Osteoblast (primary cell): Measurements from ENCODE around the gene MSANTD1. TPM values are rescaled to one million over a fixed set of nuclear protein-coding genes. Genes with fewer than 3 reads are reported as not detected.

ENCODE experiments used
- DNase-seq: peaks from one replicate; pipeline ENCODE4 v3.0.0; 2011; ENCODE audit warnings: low spot score, mixed read lengths; ENCODE audit not compliant: insufficient read length; ENCODE audit errors: missing footprints
- H2AFZ ChIP-seq: 2 replicates; pipeline ENCODE4 v1.6.0; 2011; ENCODE audit warnings: mild to moderate bottlenecking, low read length
- H3K27ac ChIP-seq: 2 replicates; pipeline ENCODE4 v1.5.1; 2011; ENCODE audit warnings: mild to moderate bottlenecking, low read depth, low read length, moderate library complexity
- H3K27me3 ChIP-seq: 2 replicates; pipeline ENCODE4 v1.6.0; 2012; ENCODE audit warnings: mild to moderate bottlenecking, control low read depth, inconsistent platforms, low read length, moderate library complexity; ENCODE audit not compliant: insufficient read depth
- H3K36me3 ChIP-seq: 2 replicates; pipeline ENCODE4 v1.5.1; 2011; ENCODE audit warnings: mild to moderate bottlenecking, low read length, control low read depth, moderate library complexity; ENCODE audit not compliant: insufficient read depth
- H3K4me1 ChIP-seq: 2 replicates; pipeline ENCODE4 v1.5.1; 2011; ENCODE audit warnings: mild to moderate bottlenecking, low read length, control low read depth, moderate library complexity; ENCODE audit not compliant: insufficient read depth
- H3K4me2 ChIP-seq: 2 replicates; pipeline ENCODE4 v1.6.0; 2011; ENCODE audit warnings: mild to moderate bottlenecking, low read length; ENCODE audit not compliant: insufficient read depth
- H3K4me3 ChIP-seq: fragments of 200-600 bp; sonication (generic); 3 replicates; pipeline ENCODE4 v1.5.1; 2012; ENCODE audit warnings: mild to moderate bottlenecking, low read length, inconsistent platforms; ENCODE audit not compliant: insufficient read depth
- H3K79me2 ChIP-seq: 2 replicates; pipeline ENCODE4 v1.6.0; 2012; ENCODE audit warnings: mild to moderate bottlenecking, low read length, control low read depth, inconsistent platforms; ENCODE audit not compliant: insufficient read depth
- H3K9me3 ChIP-seq: 2 replicates; pipeline ENCODE4 v1.5.1; 2011; ENCODE audit warnings: low read depth, low read length, control low read depth
- H4K20me1 ChIP-seq: 2 replicates; pipeline ENCODE4 v1.6.0; 2012; ENCODE audit warnings: mild to moderate bottlenecking, low read length, control low read depth; ENCODE audit not compliant: insufficient read depth
- CTCF ChIP-seq: IDR thresholded peaks from 2 replicates; pipeline ENCODE4 v1.5.1; 2011; ENCODE audit warnings: mild to moderate bottlenecking, low read depth, low read length, moderate library complexity; ENCODE audit errors: extremely low read depth
- total RNA-seq: library from RNA; depleted of rRNA; stranded (reverse); fragments of >200 nt; gene quantifications from 2 replicates; pipeline ENCODE4 v1.2.3, GENCODE V29; 2012

The MSANTD1 gene
- total RNA-seq, 1 donor, result 0.72 TPM

- H3K36me3 ChIP-seq, result peaks cover 57% of the 10 kb centered on the region
- H3K27ac ChIP-seq, result no peak overlapping the region
- H3K9me3 ChIP-seq, result no peaks in the 10 kb centered on the region
These were observed 39.2 kb upstream of the MSANTD1 start for GRCh38 chr4:3209551-3210325.

GRCh38 chr4:3210467-3210866, 38.5 kb upstream of the MSANTD1 start:
- no peak overlapping the region for H2AFZ ChIP-seq
- H3K4me3 ChIP-seq, result no peak overlapping the region
- no peaks in the 10 kb centered on the region for H3K79me2 ChIP-seq

More at GRCh38 chr4:3209551-3210325, 39.2 kb upstream of the MSANTD1 start:
- Histone ChIP-seq H3K79me2 (no peaks in the 10 kb centered on the region), H3K27me3 (no peaks in the 10 kb centered on the region), H2AFZ (no peak overlapping the region), H3K4me1 (no peaks in the 10 kb centered on the region), H4K20me1 (no peaks in the 10 kb centered on the region), H3K4me2 (no peak overlapping the region), H3K4me3 (no peak overlapping the region)
- peak; percentile 73 for DNase-seq
- TF ChIP-seq CTCF, result no peak

GRCh38 chr4:3211866-3212265, 37.1 kb upstream of the MSANTD1 start:
- H3K79me2 ChIP-seq, result no peaks in the 10 kb centered on the region
- no peak for DNase-seq
- H3K9me3 ChIP-seq, result no peaks in the 10 kb centered on the region
- no peaks in the 10 kb centered on the region for H4K20me1 ChIP-seq
- H3K4me1 ChIP-seq, result no peaks in the 10 kb centered on the region
- H3K27ac ChIP-seq, result no peak overlapping the region
- H2AFZ ChIP-seq, result no peak overlapping the region
- TF ChIP-seq CTCF, result no peak
- H3K27me3 ChIP-seq, result no peaks in the 10 kb centered on the region
- H3K4me3 ChIP-seq, result no peak overlapping the region
- H3K36me3 ChIP-seq, result peaks cover 65% of the 10 kb centered on the region
- no peak overlapping the region for H3K4me2 ChIP-seq

More at GRCh38 chr4:3210467-3210866, 38.5 kb upstream of the MSANTD1 start:
- H3K36me3 ChIP-seq, result peaks cover 63% of the 10 kb centered on the region
- H3K4me1 ChIP-seq, result no peaks in the 10 kb centered on the region
- no peak for TF ChIP-seq CTCF
- peak; percentile 8 for DNase-seq
- no peaks in the 10 kb centered on the region for H4K20me1 ChIP-seq
- H3K9me3 ChIP-seq, result no peaks in the 10 kb centered on the region
- no peak overlapping the region for H3K4me2 ChIP-seq
- H3K27ac ChIP-seq, result no peak overlapping the region
- no peaks in the 10 kb centered on the region for H3K27me3 ChIP-seq

- Histone ChIP-seq H3K27me3 (no peaks in the 10 kb centered on the region), H3K4me2 (no peak overlapping the region), H2AFZ (no peak overlapping the region), H3K27ac (no peak overlapping the region), H3K79me2 (no peaks in the 10 kb centered on the region), H3K4me3 (no peak overlapping the region), H3K36me3 (peaks cover 64% of the 10 kb centered on the region), H3K4me1 (no peaks in the 10 kb centered on the region), H3K9me3 (no peaks in the 10 kb centered on the region), H4K20me1 (no peaks in the 10 kb centered on the region)
- peak; percentile 14 for DNase-seq
- TF ChIP-seq CTCF, result no peak
These were observed 36.4 kb upstream of the MSANTD1 start for GRCh38 chr4:3212391-3213105.
